ENCODE results near the gene KRT222.

KRT222 gene

GRCh38 chr17:40615068-40615840 lies 49.7 kb downstream of the KRT222 start:
- DNase-seq (ENCODE audit: low read depth in 2 of 2): no peak

- DNase-seq (ENCODE audit: low read depth in 2 of 2): no peak
Observed at GRCh38 chr17:40614431-40615067, 50.4 kb downstream of the KRT222 start.

GRCh38 chr17:40613467-40614154 lies 51.4 kb downstream of the KRT222 start:
- no peak for DNase-seq (ENCODE audit: low read depth in 2 of 2)

GRCh38 chr17:40612599-40613244 lies 52.3 kb downstream of the KRT222 start:
- DNase-seq (ENCODE audit: low read depth in 2 of 2): peak in 1 of 2 donors; percentile 39

GRCh38 chr17:40611840-40612474 lies 53.0 kb downstream of the KRT222 start:
- DNase-seq (ENCODE audit: low read depth in 2 of 2): no peak

GRCh38 chr17:40610359-40610758 lies 54.6 kb downstream of the KRT222 start:
- DNase-seq (ENCODE audit: low read depth in 2 of 2): no peak

- DNase-seq (ENCODE audit: low read depth in 2 of 2): no peak
Observed at GRCh38 chr17:40608061-40608581, 56.9 kb downstream of the KRT222 start.

- DNase-seq (ENCODE audit: low read depth in 2 of 2): no peak
Observed at GRCh38 chr17:40607641-40608040, 57.3 kb downstream of the KRT222 start.

GRCh38 chr17:40606548-40607353 lies 58.2 kb downstream of the KRT222 start:
- DNase-seq (ENCODE audit: low read depth in 2 of 2): no peak

- peak; percentile 43 to 62 for DNase-seq (ENCODE audit: low read depth in 2 of 2)
Observed at GRCh38 chr17:40605306-40605705, 59.7 kb downstream of the KRT222 start.
